ENCODE measurements around the gene ZRANB1. TPM values are rescaled to one million over a fixed set of nuclear protein-coding genes. Genes with fewer than 3 reads are reported as not detected.

Gene ZRANB1
- polyA plus RNA-seq, 1 experiment = 36.9 TPM

DNA sequence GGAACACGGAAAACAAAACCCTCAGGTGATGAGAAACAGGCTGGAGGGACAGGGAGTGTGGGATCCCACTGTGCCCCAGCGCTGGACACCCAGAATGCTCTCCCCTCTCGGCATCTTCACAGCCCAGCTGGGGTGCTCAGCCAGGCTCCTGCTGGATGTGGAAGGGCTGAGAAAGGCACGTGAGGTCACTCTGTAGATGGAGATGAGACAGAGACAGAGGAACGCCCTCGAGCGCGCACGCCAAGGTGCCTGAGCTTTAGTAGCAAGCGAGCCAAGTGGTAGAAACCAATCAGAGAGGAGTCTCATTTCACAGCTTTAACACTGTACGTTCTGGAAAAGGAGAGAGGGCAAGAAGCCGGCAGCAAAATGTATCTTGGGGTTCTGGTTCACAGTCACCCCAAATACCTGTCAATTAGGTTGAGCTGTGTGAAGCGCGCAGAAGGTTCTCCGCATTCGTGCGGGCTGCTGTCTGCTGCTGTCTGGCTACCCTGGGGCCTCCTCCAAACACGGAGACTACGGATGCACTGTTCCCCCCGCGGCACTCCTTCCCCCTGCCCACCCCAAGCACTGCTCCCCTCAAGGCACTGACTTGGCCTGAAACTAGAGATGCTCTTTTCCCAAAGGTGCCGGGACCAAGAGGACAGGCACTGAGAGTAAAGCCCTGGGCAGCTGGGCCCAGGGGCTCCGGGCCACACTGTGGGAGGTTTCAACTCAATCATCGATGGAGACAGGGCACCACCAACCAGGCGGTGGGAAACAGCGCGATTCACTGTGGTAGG, 91.4 kb downstream of the ZRANB1 start:
- TF ChIP-seq, protein P1, sequence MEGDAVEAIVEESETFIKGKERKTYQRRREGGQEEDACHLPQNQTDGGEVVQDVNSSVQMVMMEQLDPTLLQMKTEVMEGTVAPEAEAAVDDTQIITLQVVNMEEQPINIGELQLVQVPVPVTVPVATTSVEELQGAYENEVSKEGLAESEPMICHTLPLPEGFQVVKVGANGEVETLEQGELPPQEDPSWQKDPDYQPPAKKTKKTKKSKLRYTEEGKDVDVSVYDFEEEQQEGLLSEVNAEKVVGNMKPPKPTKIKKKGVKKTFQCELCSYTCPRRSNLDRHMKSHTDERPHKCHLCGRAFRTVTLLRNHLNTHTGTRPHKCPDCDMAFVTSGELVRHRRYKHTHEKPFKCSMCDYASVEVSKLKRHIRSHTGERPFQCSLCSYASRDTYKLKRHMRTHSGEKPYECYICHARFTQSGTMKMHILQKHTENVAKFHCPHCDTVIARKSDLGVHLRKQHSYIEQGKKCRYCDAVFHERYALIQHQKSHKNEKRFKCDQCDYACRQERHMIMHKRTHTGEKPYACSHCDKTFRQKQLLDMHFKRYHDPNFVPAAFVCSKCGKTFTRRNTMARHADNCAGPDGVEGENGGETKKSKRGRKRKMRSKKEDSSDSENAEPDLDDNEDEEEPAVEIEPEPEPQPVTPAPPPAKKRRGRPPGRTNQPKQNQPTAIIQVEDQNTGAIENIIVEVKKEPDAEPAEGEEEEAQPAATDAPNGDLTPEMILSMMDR (IDR thresholded peaks at IDR 0.05; ENCODE audit: low read depth, low read length) = no peak
- no peak overlapping the region for H3K4me3 ChIP-seq (ENCODE audit: low read depth, low read length)
- H3K27me3 ChIP-seq (ENCODE audit: control insufficient read depth, insufficient read depth, low read length) = no peaks in the 10 kb centered on the region
- no peak for DNase-seq (ENCODE audit: low read depth, low spot score)
- H3K9me3 ChIP-seq (ENCODE audit: control insufficient read depth, insufficient read depth, low read length) = no peaks in the 10 kb centered on the region
- ChIA-PET POLR2A (no interaction called here), CTCF (no interaction called here)
- no peak overlapping the region for H3K27ac ChIP-seq (ENCODE audit: low read depth, low read length)

DNA sequence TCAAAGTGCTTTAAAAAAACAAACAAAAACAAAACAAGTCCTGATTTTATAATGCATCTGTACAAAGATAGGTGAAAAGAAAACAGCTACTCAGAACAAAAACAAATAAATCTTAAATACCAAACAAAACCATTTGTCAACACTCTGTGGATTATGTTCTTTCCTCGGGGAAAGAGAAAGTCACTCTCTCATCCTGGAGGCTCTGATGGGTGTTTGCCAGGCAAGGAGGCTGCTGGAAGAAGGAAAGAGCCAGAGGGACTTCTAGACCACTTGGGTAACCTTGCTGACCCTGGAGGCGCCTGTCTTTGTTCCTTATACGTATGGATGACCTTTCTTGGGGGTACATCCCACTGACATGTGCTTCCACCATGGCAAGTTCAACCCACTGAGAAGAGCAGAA, 92.8 kb downstream of the ZRANB1 start:
- POLR2A ChIA-PET = interaction anchor here (0.7 to 1.9 kb wide), 7 partner anchors 9 to 685 kb away, joined by 3 to 7 read pairs (median 4); partner anchors contain the start of gene EDRF1
- Histone ChIP-seq H3K27me3 (ENCODE audit: control insufficient read depth, insufficient read depth, low read length) (no peaks in the 10 kb centered on the region), H3K9me3 (ENCODE audit: control insufficient read depth, insufficient read depth, low read length) (no peaks in the 10 kb centered on the region), H3K4me3 (ENCODE audit: low read depth, low read length) (no peak overlapping the region), H3K27ac (ENCODE audit: low read depth, low read length) (peak overlapping the region; percentile 82)
- no peak for DNase-seq (ENCODE audit: low read depth, low spot score)
- CTCF ChIA-PET = interaction anchor here (0.5 to 3.9 kb wide), 3 partner anchors 12 to 123 kb away, joined by 4 to 75 read pairs (median 10); no protein-coding TSS in a partner anchor
- TF ChIP-seq, protein P1 (IDR thresholded peaks at IDR 0.05; ENCODE audit: low read depth, low read length) = no peak

DNA sequence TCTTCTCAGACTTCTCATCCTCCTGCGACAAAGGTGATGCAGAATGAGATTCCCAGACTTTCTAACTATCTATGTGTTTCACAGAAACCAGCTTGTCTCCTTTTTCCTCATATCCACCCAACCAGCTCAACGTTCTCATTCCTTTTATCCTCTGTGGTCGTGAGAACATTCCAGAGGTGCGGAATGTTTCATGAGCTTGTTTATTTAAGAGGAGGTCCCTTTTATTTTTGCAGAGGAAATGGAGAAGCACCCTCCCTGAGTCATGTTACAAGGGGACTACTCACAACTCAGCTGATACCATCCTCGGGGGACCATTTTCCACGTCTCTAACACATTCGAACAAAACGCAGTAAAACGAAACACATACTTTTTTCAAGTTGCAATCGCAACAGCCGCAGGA, 93.2 kb downstream of the ZRANB1 start:
- Histone ChIP-seq H3K27ac (ENCODE audit: low read depth, low read length) (peak overlapping the region; percentile 82), H3K9me3 (ENCODE audit: control insufficient read depth, insufficient read depth, low read length) (no peaks in the 10 kb centered on the region), H3K4me3 (ENCODE audit: low read depth, low read length) (peak overlapping the region; percentile 35; the same call in 1 of the 2 replicates), H3K27me3 (ENCODE audit: control insufficient read depth, insufficient read depth, low read length) (no peaks in the 10 kb centered on the region)
- ChIA-PET CTCF (interaction anchor here (0.5 to 3.9 kb wide), 3 partner anchors 11 to 122 kb away, joined by 4 to 75 read pairs (median 10); no protein-coding TSS in a partner anchor), POLR2A (interaction anchor here (0.7 to 1.9 kb wide), 7 partner anchors 9 to 684 kb away, joined by 3 to 7 read pairs (median 4); partner anchors contain the start of gene EDRF1)
- DNase-seq (ENCODE audit: low read depth, low spot score) = peak; percentile 83
- TF ChIP-seq, protein P1 (IDR thresholded peaks at IDR 0.05; ENCODE audit: low read depth, low read length) = no peak

DNA sequence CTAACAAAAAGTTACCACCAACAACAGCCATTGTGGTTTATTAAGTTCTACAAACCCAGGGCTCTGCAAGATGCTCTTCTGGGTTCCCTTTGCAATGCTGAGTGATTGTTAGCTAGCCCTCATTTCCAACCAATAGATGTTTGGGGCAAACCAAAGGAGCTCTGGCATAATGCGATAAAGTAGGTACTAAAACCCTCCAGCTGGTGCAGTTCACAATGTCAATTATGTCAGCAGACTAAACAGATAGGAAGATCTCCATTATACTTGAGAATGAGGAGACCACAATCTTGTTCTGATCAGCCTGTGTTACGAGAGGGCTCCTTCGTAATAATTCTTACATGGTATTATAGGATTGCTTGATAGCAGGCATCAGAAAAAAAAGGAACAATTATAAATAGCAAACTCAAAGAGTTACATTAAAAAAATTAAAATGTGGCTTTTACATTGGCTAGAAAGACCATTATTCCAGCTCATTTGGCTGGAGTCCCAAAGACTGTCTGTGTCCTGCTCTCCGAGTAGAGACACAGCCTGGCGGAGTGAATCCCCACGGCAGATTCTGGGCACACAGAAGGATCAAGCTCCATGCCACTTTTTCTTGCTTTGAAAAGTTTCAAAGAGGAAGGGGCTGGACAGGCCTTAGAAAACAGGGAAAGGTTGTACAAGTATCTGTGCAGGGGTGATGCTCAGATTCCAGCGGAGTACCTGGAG, 93.8 kb downstream of the ZRANB1 start:
- H3K4me3 ChIP-seq (ENCODE audit: low read depth, low read length) = peak overlapping the region; percentile 35; the same call in 1 of the 2 replicates

More for the DNA sequence above, 93.8 kb downstream of the ZRANB1 start:
- DNase-seq (ENCODE audit: low read depth, low spot score) = no peak
- peak overlapping the region; percentile 82 for H3K27ac ChIP-seq (ENCODE audit: low read depth, low read length)
- H3K27me3 ChIP-seq (ENCODE audit: control insufficient read depth, insufficient read depth, low read length) = no peaks in the 10 kb centered on the region
- ChIA-PET POLR2A (interaction anchor here (1.0 to 1.9 kb wide), 5 partner anchors 10 to 684 kb away, joined by 3 to 7 read pairs (median 5); partner anchors contain the start of gene EDRF1), CTCF (interaction anchor here (0.7 to 3.9 kb wide), 4 partner anchors 11 to 505 kb away, joined by 3 to 75 read pairs (median 6); no protein-coding TSS in a partner anchor)
- no peaks in the 10 kb centered on the region for H3K9me3 ChIP-seq (ENCODE audit: control insufficient read depth, insufficient read depth, low read length)
- TF ChIP-seq, protein P1 (IDR thresholded peaks at IDR 0.05; ENCODE audit: low read depth, low read length) = no peak
